ENCODE data around the gene FGFR4.

Gene FGFR4

GRCh38 chr5:177098470-177099141, 11.9 kb downstream of the FGFR4 start:
- H3K9me3 ChIP-seq (ENCODE audit: low read length): no peaks in the 10 kb centered on the region
- no peak overlapping the region for H3K4me3 ChIP-seq (ENCODE audit: low read length)
- no peaks in the 10 kb centered on the region for H3K36me3 ChIP-seq (ENCODE audit: insufficient read depth, low read length)
- H3K27me3 ChIP-seq (ENCODE audit: insufficient read depth, low read length): peaks cover 6% of the 10 kb centered on the region
- peaks cover 6% of the 10 kb centered on the region for H3K4me1 ChIP-seq (ENCODE audit: insufficient read depth, low read length)
- no peak overlapping the region for H2AFZ ChIP-seq (ENCODE audit: low read depth, low read length)

GRCh38 chr5:177099422-177100093, 12.8 kb downstream of the FGFR4 start:
- H3K4me3 ChIP-seq (ENCODE audit: low read length): no peak overlapping the region
- peaks cover 8% of the 10 kb centered on the region for H3K27me3 ChIP-seq (ENCODE audit: insufficient read depth, low read length)
- H2AFZ ChIP-seq (ENCODE audit: low read depth, low read length): no peak overlapping the region
- H3K9me3 ChIP-seq (ENCODE audit: low read length): no peaks in the 10 kb centered on the region
- no peaks in the 10 kb centered on the region for H3K36me3 ChIP-seq (ENCODE audit: insufficient read depth, low read length)
- H3K4me1 ChIP-seq (ENCODE audit: insufficient read depth, low read length): peaks cover 2% of the 10 kb centered on the region

DNA sequence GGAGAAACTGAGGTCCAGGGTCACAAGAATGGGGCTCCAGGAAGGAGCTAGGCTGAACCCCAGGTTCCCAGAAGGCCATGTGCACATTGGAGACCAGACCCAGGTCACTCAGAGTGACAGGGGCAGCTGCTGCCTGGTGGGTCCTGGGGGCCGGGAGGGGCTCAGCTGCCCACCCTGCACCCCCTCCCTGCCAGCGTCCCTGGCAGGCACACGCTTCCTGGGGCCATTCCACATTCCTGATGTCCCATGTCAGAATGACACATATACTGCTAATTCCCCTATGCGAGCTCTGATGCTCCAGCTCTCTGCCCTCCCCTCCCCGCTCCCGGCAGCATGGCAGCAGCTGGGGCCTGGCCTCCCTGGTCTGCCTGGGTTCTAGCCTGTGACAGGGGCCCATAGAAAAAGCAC, 14.0 kb downstream of the FGFR4 start:
- H3K4me3 ChIP-seq (ENCODE audit: low read length): no peak overlapping the region
- peaks cover 8% of the 10 kb centered on the region for H3K27me3 ChIP-seq (ENCODE audit: insufficient read depth, low read length)
- H3K9me3 ChIP-seq (ENCODE audit: low read length): no peaks in the 10 kb centered on the region
- no peak overlapping the region for H2AFZ ChIP-seq (ENCODE audit: low read depth, low read length)
- no peaks in the 10 kb centered on the region for H3K36me3 ChIP-seq (ENCODE audit: insufficient read depth, low read length)
- no peaks in the 10 kb centered on the region for H3K4me1 ChIP-seq (ENCODE audit: insufficient read depth, low read length)

- H3K4me3 ChIP-seq (ENCODE audit: low read length): no peak overlapping the region
- H3K9me3 ChIP-seq (ENCODE audit: low read length): no peaks in the 10 kb centered on the region
- H3K36me3 ChIP-seq (ENCODE audit: insufficient read depth, low read length): no peaks in the 10 kb centered on the region
- peaks cover 8% of the 10 kb centered on the region for H3K27me3 ChIP-seq (ENCODE audit: insufficient read depth, low read length)
- H2AFZ ChIP-seq (ENCODE audit: low read depth, low read length): no peak overlapping the region
- H3K4me1 ChIP-seq (ENCODE audit: insufficient read depth, low read length): no peaks in the 10 kb centered on the region
Observed at GRCh38 chr5:177103523-177104253, 17.0 kb downstream of the FGFR4 start.

- Histone ChIP-seq H3K4me1 (ENCODE audit: insufficient read depth, low read length) (no peaks in the 10 kb centered on the region), H3K36me3 (ENCODE audit: insufficient read depth, low read length) (no peaks in the 10 kb centered on the region), H2AFZ (ENCODE audit: low read depth, low read length) (no peak overlapping the region), H3K4me3 (ENCODE audit: low read length) (no peak overlapping the region), H3K27me3 (ENCODE audit: insufficient read depth, low read length) (peaks cover 2% of the 10 kb centered on the region), H3K9me3 (ENCODE audit: low read length) (no peaks in the 10 kb centered on the region)
Observed at GRCh38 chr5:177105691-177106476, 19.2 kb downstream of the FGFR4 start.

DNA sequence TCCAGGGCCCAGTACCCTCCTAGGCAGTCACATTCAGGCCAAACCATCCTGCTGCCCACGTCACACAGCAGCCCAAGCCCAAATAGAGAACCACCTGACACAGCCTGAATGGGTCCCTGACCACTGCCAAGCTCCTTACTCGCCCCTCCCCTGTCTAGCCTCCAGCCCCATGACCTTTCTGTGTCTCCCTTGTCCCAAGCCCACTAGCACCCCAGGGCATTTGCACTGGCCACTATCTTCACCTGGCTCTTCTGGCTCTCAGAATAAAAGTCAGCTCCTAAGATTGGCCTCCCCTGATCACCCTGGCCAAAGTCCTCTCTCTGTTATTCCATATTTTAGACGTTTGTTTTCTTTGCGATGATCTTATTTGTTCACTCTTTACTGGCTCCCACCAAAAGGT, 20.4 kb downstream of the FGFR4 start:
- Histone ChIP-seq H3K4me3 (ENCODE audit: low read length) (no peak overlapping the region), H3K36me3 (ENCODE audit: insufficient read depth, low read length) (no peaks in the 10 kb centered on the region), H3K9me3 (ENCODE audit: low read length) (no peaks in the 10 kb centered on the region), H3K4me1 (ENCODE audit: insufficient read depth, low read length) (no peaks in the 10 kb centered on the region), H2AFZ (ENCODE audit: low read depth, low read length) (no peak overlapping the region), H3K27me3 (ENCODE audit: insufficient read depth, low read length) (peaks cover 2% of the 10 kb centered on the region)

- Histone ChIP-seq H3K4me1 (ENCODE audit: insufficient read depth, low read length) (no peaks in the 10 kb centered on the region), H2AFZ (ENCODE audit: low read depth, low read length) (no peak overlapping the region)
Observed at GRCh38 chr5:177109810-177110209, 23.1 kb downstream of the FGFR4 start.

GRCh38 chr5:177111720-177112394, 25.1 kb downstream of the FGFR4 start:
- Histone ChIP-seq H3K4me1 (ENCODE audit: insufficient read depth, low read length) (no peaks in the 10 kb centered on the region), H3K9me3 (ENCODE audit: low read length) (no peaks in the 10 kb centered on the region), H3K4me3 (ENCODE audit: low read length) (no peak overlapping the region), H2AFZ (ENCODE audit: low read depth, low read length) (no peak overlapping the region), H3K36me3 (ENCODE audit: insufficient read depth, low read length) (no peaks in the 10 kb centered on the region), H3K27me3 (ENCODE audit: insufficient read depth, low read length) (no peaks in the 10 kb centered on the region)

More at GRCh38 chr5:177109810-177110209, 23.1 kb downstream of the FGFR4 start:
- Histone ChIP-seq H3K36me3 (ENCODE audit: insufficient read depth, low read length) (no peaks in the 10 kb centered on the region), H3K4me3 (ENCODE audit: low read length) (no peak overlapping the region), H3K9me3 (ENCODE audit: low read length) (no peaks in the 10 kb centered on the region), H3K27me3 (ENCODE audit: insufficient read depth, low read length) (no peaks in the 10 kb centered on the region)

DNA sequence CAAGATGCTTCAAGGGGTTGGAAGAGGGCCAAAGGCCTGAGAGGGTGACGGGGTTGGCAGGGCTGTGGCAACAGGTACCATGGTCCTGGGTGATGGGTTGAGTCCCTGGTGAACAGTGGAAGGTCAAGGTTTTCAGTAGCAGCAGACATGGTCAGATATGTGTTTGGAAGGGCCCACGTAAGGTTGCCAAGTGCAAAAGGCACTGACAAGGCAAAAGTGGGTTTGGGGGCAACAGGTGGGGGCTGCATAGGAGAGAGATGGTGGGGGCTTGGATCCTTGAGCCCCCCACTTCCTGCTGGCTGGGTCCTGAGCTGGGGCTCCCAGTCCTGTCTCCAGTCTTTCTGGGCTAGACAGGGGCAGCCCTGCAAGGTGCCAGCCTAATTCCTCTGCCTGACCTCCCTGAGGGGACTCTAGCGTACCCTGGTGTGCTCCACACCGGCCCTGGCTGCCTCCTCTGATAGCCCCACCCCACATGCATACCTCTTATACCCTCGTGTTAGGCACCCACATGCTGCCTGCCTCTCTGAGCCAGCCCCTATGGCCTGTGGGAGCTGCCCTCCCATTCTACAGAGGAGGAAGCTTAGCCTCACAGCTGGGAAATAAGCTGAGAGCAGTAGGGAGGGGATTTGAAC, 26.0 kb downstream of the FGFR4 start:
- H3K4me1 ChIP-seq (ENCODE audit: insufficient read depth, low read length): no peaks in the 10 kb centered on the region
- H2AFZ ChIP-seq (ENCODE audit: low read depth, low read length): no peak overlapping the region
- H3K9me3 ChIP-seq (ENCODE audit: low read length): no peaks in the 10 kb centered on the region
- H3K27me3 ChIP-seq (ENCODE audit: insufficient read depth, low read length): no peaks in the 10 kb centered on the region
- no peaks in the 10 kb centered on the region for H3K36me3 ChIP-seq (ENCODE audit: insufficient read depth, low read length)
- H3K4me3 ChIP-seq (ENCODE audit: low read length): no peak overlapping the region

DNA sequence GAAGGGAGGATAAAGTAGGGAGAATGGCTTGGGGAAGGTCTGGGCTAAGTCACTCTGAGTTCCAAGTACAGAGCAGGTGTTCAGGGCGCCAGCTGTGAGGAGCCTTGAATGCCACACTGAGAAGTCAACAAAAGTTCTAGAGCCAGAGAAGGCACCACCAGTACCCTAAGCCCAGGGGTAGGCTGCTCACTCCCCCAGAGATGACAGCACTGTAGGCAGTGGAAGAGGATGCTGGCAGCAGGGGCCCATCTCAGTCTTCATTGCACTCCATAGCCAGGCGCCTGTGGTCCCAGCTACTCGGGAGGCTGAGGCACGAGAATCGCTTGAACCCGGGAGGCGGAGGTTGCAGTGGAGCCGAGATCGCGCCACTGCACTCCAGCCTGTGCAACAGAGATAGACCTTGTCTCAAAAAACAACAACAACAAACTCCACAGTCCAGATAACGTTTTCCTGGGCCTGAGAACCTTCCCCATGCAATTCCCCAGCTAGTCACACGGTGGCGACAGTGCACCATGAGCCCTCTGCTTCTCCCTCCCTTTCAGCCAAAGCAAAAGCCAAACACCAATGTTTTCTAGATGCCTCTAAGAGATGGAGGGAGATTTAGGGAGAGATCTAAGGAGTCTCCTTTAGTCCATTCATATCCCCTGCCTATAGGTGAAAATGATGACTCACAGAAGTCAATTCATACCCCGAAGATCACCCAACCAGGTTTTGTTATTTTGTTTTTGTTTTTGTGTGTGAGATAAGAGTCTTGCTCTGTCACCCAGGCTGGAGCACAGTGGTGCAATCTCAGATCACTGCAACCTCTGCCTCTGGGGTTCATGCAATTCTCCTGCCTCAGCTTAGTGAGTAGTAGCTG, 27.1 kb downstream of the FGFR4 start:
- Histone ChIP-seq H3K36me3 (ENCODE audit: insufficient read depth, low read length) (no peaks in the 10 kb centered on the region), H3K27me3 (ENCODE audit: insufficient read depth, low read length) (no peaks in the 10 kb centered on the region), H2AFZ (ENCODE audit: low read depth, low read length) (no peak overlapping the region), H3K9me3 (ENCODE audit: low read length) (no peaks in the 10 kb centered on the region), H3K4me3 (ENCODE audit: low read length) (no peak overlapping the region), H3K4me1 (ENCODE audit: insufficient read depth, low read length) (no peaks in the 10 kb centered on the region)

- Histone ChIP-seq H3K4me3 (ENCODE audit: low read length) (no peak overlapping the region), H3K36me3 (ENCODE audit: insufficient read depth, low read length) (no peaks in the 10 kb centered on the region), H2AFZ (ENCODE audit: low read depth, low read length) (no peak overlapping the region), H3K4me1 (ENCODE audit: insufficient read depth, low read length) (no peaks in the 10 kb centered on the region), H3K9me3 (ENCODE audit: low read length) (no peaks in the 10 kb centered on the region), H3K27me3 (ENCODE audit: insufficient read depth, low read length) (no peaks in the 10 kb centered on the region)
Observed at GRCh38 chr5:177116631-177117373, 30.1 kb downstream of the FGFR4 start.

Measured in neuron (in vitro differentiated cells).